ENCODE results near the gene DHRS12.
A peak's percentile ranks its signal among the peaks of the same experiment; 100 is the strongest.

The DHRS12 gene

GRCh38 chr13:51811920-51812451 lies 8.0 kb upstream of the DHRS12 start:
- H3K4me1 ChIP-seq (ENCODE audit: insufficient read depth, low read length): no peaks in the 10 kb centered on the region
- no peaks in the 10 kb centered on the region for H3K36me3 ChIP-seq (ENCODE audit: insufficient read depth, low read length)
- H2AFZ ChIP-seq (ENCODE audit: low read depth, low read length): no peak overlapping the region
- peaks cover 3% of the 10 kb centered on the region for H3K27me3 ChIP-seq (ENCODE audit: insufficient read depth, low read length)
- H3K4me3 ChIP-seq (ENCODE audit: low read length): no peak overlapping the region
- no peaks in the 10 kb centered on the region for H3K9me3 ChIP-seq (ENCODE audit: low read length)

GRCh38 chr13:51811046-51811445 lies 7.1 kb upstream of the DHRS12 start:
- H3K4me3 ChIP-seq (ENCODE audit: low read length): no peak overlapping the region
- H3K36me3 ChIP-seq (ENCODE audit: insufficient read depth, low read length): no peaks in the 10 kb centered on the region
- peaks cover 3% of the 10 kb centered on the region for H3K27me3 ChIP-seq (ENCODE audit: insufficient read depth, low read length)
- no peak overlapping the region for H2AFZ ChIP-seq (ENCODE audit: low read depth, low read length)
- no peaks in the 10 kb centered on the region for H3K9me3 ChIP-seq (ENCODE audit: low read length)
- H3K4me1 ChIP-seq (ENCODE audit: insufficient read depth, low read length): peaks cover 9% of the 10 kb centered on the region

GRCh38 chr13:51808811-51809210 lies 4.8 kb upstream of the DHRS12 start:
- Histone ChIP-seq H3K27me3 (ENCODE audit: insufficient read depth, low read length) (no peaks in the 10 kb centered on the region), H2AFZ (ENCODE audit: low read depth, low read length) (no peak overlapping the region), H3K36me3 (ENCODE audit: insufficient read depth, low read length) (no peaks in the 10 kb centered on the region), H3K9me3 (ENCODE audit: low read length) (no peaks in the 10 kb centered on the region), H3K4me1 (ENCODE audit: insufficient read depth, low read length) (peaks cover 11% of the 10 kb centered on the region), H3K4me3 (ENCODE audit: low read length) (no peak overlapping the region)

- H3K4me3 ChIP-seq (ENCODE audit: low read length): no peak overlapping the region
Measured at GRCh38 chr13:51807041-51807440, 3.1 kb upstream of the DHRS12 start.

GRCh38 chr13:51806566-51806965 lies 2.6 kb upstream of the DHRS12 start:
- Histone ChIP-seq H3K36me3 (ENCODE audit: insufficient read depth, low read length) (no peaks in the 10 kb centered on the region), H3K4me3 (ENCODE audit: low read length) (no peak overlapping the region), H3K4me1 (ENCODE audit: insufficient read depth, low read length) (peaks cover 24% of the 10 kb centered on the region), H3K9me3 (ENCODE audit: low read length) (no peaks in the 10 kb centered on the region), H3K27me3 (ENCODE audit: insufficient read depth, low read length) (no peaks in the 10 kb centered on the region), H2AFZ (ENCODE audit: low read depth, low read length) (no peak overlapping the region)

More at GRCh38 chr13:51807041-51807440, 3.1 kb upstream of the DHRS12 start:
- no peak overlapping the region for H2AFZ ChIP-seq (ENCODE audit: low read depth, low read length)
- H3K36me3 ChIP-seq (ENCODE audit: insufficient read depth, low read length): no peaks in the 10 kb centered on the region
- peaks cover 19% of the 10 kb centered on the region for H3K4me1 ChIP-seq (ENCODE audit: insufficient read depth, low read length)
- no peaks in the 10 kb centered on the region for H3K27me3 ChIP-seq (ENCODE audit: insufficient read depth, low read length)
- no peaks in the 10 kb centered on the region for H3K9me3 ChIP-seq (ENCODE audit: low read length)

DNA sequence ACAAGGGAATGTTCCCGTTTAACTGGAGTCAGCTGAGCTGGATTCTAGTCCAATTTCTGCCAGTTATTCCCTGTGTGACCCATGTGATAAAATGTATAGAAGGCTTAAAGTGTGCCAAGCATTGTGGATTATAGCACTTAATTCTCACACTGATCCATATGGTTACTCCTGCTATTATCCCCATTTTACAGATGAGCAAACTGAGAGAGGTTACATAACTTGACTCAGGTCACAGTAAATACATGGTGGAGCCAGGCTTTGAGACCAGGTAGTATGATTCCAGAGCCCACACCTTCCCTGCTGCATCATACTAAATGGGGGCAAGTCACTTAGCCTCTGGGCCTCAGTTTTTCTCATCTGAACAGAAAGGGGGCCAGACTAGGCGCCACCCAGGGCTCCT lies 2.0 kb upstream of the DHRS12 start:
- H3K36me3 ChIP-seq (ENCODE audit: insufficient read depth, low read length): no peaks in the 10 kb centered on the region
- H3K27me3 ChIP-seq (ENCODE audit: insufficient read depth, low read length): no peaks in the 10 kb centered on the region
- no peaks in the 10 kb centered on the region for H3K9me3 ChIP-seq (ENCODE audit: low read length)
- no peak overlapping the region for H2AFZ ChIP-seq (ENCODE audit: low read depth, low read length)
- H3K4me3 ChIP-seq (ENCODE audit: low read length): no peak overlapping the region
- H3K4me1 ChIP-seq (ENCODE audit: insufficient read depth, low read length): peaks cover 26% of the 10 kb centered on the region

DNA sequence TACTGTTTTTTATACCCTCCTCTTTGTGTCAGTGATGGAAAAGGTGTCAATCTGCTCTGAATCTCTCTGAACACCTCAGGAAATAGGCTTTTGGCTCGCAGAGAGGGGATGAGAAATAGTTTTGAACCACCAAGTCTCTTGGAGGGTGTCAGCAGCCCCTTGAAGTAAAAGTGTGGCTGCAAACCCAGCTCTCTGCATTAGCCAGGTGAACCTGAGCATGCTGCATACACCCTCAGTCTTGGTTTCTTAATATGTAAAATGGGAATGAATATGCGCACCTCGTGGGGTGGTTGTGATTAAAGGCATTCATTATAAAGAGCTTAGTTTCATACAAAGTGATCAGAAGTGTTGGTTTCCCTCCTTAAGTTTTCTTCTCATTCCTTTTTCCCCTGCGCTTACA lies 1.4 kb upstream of the DHRS12 start:
- Histone ChIP-seq H3K27me3 (ENCODE audit: insufficient read depth, low read length) (no peaks in the 10 kb centered on the region), H3K9me3 (ENCODE audit: low read length) (no peaks in the 10 kb centered on the region), H2AFZ (ENCODE audit: low read depth, low read length) (no peak overlapping the region), H3K4me3 (ENCODE audit: low read length) (no peak overlapping the region), H3K36me3 (ENCODE audit: insufficient read depth, low read length) (no peaks in the 10 kb centered on the region), H3K4me1 (ENCODE audit: insufficient read depth, low read length) (peaks cover 26% of the 10 kb centered on the region)

- H3K4me1 ChIP-seq (ENCODE audit: insufficient read depth, low read length): peaks cover 26% of the 10 kb centered on the region
- peak overlapping the region; percentile 24 for H2AFZ ChIP-seq (ENCODE audit: low read depth, low read length)
- H3K4me3 ChIP-seq (ENCODE audit: low read length): peak overlapping the region; percentile 48
- no peaks in the 10 kb centered on the region for H3K27me3 ChIP-seq (ENCODE audit: insufficient read depth, low read length)
- no peaks in the 10 kb centered on the region for H3K36me3 ChIP-seq (ENCODE audit: insufficient read depth, low read length)
- H3K9me3 ChIP-seq (ENCODE audit: low read length): no peaks in the 10 kb centered on the region
Measured at GRCh38 chr13:51804295-51805172, 571 bp upstream of the DHRS12 start.

GRCh38 chr13:51802631-51803418 lies 1.1 kb downstream of the DHRS12 start:
- H3K9me3 ChIP-seq (ENCODE audit: low read length): no peaks in the 10 kb centered on the region
- no peak overlapping the region for H2AFZ ChIP-seq (ENCODE audit: low read depth, low read length)
- peak overlapping the region; percentile 48 for H3K4me3 ChIP-seq (ENCODE audit: low read length)
- H3K4me1 ChIP-seq (ENCODE audit: insufficient read depth, low read length): peaks cover 26% of the 10 kb centered on the region
- no peaks in the 10 kb centered on the region for H3K36me3 ChIP-seq (ENCODE audit: insufficient read depth, low read length)
- H3K27me3 ChIP-seq (ENCODE audit: insufficient read depth, low read length): no peaks in the 10 kb centered on the region

DNA sequence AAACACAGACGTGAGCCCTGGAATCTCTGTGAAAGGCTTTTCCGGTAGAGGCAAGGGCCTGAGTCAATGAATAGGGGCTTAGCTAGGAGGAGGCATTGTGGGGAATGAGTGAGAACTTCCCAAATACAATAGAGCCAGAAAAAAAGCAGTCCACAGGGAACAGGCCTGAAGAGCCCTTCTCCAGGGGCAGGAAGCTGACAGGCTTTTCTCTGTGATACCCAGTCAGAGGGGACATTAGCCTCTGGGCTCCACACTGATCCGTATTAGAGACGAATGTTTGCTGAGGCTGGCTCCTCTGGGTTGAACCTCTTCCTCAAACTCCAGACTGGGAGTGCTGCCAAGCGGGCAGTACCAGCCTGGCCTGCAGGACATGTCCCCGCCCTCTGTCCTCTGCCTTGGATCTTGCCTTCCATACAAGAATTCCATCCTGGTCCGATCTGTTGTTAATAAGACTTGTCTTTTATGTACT lies 2.3 kb downstream of the DHRS12 start:
- Histone ChIP-seq H3K36me3 (ENCODE audit: insufficient read depth, low read length) (no peaks in the 10 kb centered on the region), H3K9me3 (ENCODE audit: low read length) (no peaks in the 10 kb centered on the region), H3K27me3 (ENCODE audit: insufficient read depth, low read length) (no peaks in the 10 kb centered on the region), H2AFZ (ENCODE audit: low read depth, low read length) (no peak overlapping the region), H3K4me3 (ENCODE audit: low read length) (no peak overlapping the region), H3K4me1 (ENCODE audit: insufficient read depth, low read length) (peaks cover 33% of the 10 kb centered on the region)

GRCh38 chr13:51800486-51800885 lies 3.5 kb downstream of the DHRS12 start:
- Histone ChIP-seq H3K27me3 (ENCODE audit: insufficient read depth, low read length) (no peaks in the 10 kb centered on the region), H3K4me1 (ENCODE audit: insufficient read depth, low read length) (peaks cover 28% of the 10 kb centered on the region), H2AFZ (ENCODE audit: low read depth, low read length) (no peak overlapping the region), H3K4me3 (ENCODE audit: low read length) (no peak overlapping the region), H3K36me3 (ENCODE audit: insufficient read depth, low read length) (no peaks in the 10 kb centered on the region), H3K9me3 (ENCODE audit: low read length) (no peaks in the 10 kb centered on the region)

DNA sequence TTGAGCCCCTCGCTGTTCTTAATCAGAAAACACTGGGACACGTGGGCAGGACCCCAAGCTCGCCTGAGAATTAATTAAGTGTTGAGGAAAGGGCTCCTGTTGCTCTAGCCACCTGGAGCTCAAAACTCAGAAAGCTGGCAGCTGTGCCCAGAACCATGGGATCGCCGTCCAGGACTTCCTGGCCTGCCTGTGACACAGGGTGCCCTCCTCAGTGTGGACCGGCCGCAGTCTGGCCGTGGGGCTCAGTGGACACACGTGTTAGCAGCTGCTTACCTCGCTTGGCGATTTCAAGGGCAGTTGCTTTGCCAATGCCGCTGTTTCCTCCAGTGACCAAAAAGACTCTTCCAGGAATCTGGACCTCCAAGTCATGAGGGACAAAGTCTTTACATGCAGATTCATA lies 4.7 kb downstream of the DHRS12 start:
- Histone ChIP-seq H3K9me3 (ENCODE audit: low read length) (no peaks in the 10 kb centered on the region), H3K4me1 (ENCODE audit: insufficient read depth, low read length) (peaks cover 28% of the 10 kb centered on the region), H3K27me3 (ENCODE audit: insufficient read depth, low read length) (no peaks in the 10 kb centered on the region), H2AFZ (ENCODE audit: low read depth, low read length) (no peak overlapping the region), H3K4me3 (ENCODE audit: low read length) (no peak overlapping the region), H3K36me3 (ENCODE audit: insufficient read depth, low read length) (no peaks in the 10 kb centered on the region)
